BJ (cell line): Measurements from ENCODE around the gene GBX1. TPM values are rescaled to one million over a fixed set of nuclear protein-coding genes. Genes with fewer than 3 reads are reported as not detected.

Source experiments
- CTCF ChIA-PET: fragments of 350-600 bp; formaldehyde crosslinking; extraction: SDS; loops from one replicate; lab custom pipeline; 2021; ENCODE audit warnings: antibody characterized with exemption, inconsistent platforms; lab: Yijun Ruan, JAX
- POLR2A ChIA-PET: fragments of 300-600 bp; sonication (Branson Sonifier 250); formaldehyde crosslinking; extraction: SDS; loops from one replicate; lab custom pipeline; 2021; ENCODE audit warnings: antibody characterized with exemption; lab: Charles Lee
- DNase-seq: peaks from one replicate; pipeline ENCODE4 v3.0.0-alpha.2; 2011; ENCODE audit warnings: low read depth
- H3K27me3 ChIP-seq: 2 replicates; pipeline ENCODE4 v1.6.0; 2011; ENCODE audit warnings: low read length; ENCODE audit not compliant: control insufficient read depth, insufficient read depth
- H3K36me3 ChIP-seq: 2 replicates; pipeline ENCODE4 v1.5.1; 2011; ENCODE audit warnings: low read length; ENCODE audit not compliant: control insufficient read depth, insufficient read depth
- H3K4me3 ChIP-seq: 2 replicates; pipeline ENCODE4 v1.5.1; 2011; ENCODE audit warnings: low read depth, mild to moderate bottlenecking, control low read depth, low read length
- CTCF ChIP-seq: IDR thresholded peaks from 2 replicates; pipeline ENCODE4 v1.5.1; 2011; ENCODE audit warnings: low read depth, mild to moderate bottlenecking, control low read depth, inconsistent platforms, low read length, moderate library complexity; ENCODE audit not compliant: insufficient read depth
- polyA plus RNA-seq: library from polyadenylated mRNA; depleted of rRNA; stranded (reverse); fragments of >200 nt; gene quantifications from 2 replicates; pipeline ENCODE4 v1.2.3, GENCODE V29; 2011

GBX1 gene
- polyA plus RNA-seq, 1 experiment: not detected

- no peak for DNase-seq
- CTCF ChIA-PET: interaction anchor here (1.8 kb wide), 1 partner anchor 41 kb away, joined by 5 read pairs; no protein-coding TSS in a partner anchor
- no peak for TF ChIP-seq CTCF
- Histone ChIP-seq H3K27me3 (no peaks in the 10 kb centered on the region), H3K4me3 (no peak overlapping the region), H3K36me3 (peaks cover 44% of the 10 kb centered on the region)
- POLR2A ChIA-PET: no interaction called here
Measured at GRCh38 chr7:151128716-151129115, 38.8 kb downstream of the GBX1 start.

GRCh38 chr7:151128144-151128543 is 39.4 kb downstream of the GBX1 start:
- ChIA-PET POLR2A (no interaction called here), CTCF (interaction anchor here (0.7 to 1.8 kb wide), 3 partner anchors 12 to 411 kb away, joined by 3 to 5 read pairs (median 4); no protein-coding TSS in a partner anchor)
- Histone ChIP-seq H3K36me3 (peaks cover 47% of the 10 kb centered on the region), H3K27me3 (no peaks in the 10 kb centered on the region), H3K4me3 (no peak overlapping the region)
- DNase-seq: no peak
- no peak for TF ChIP-seq CTCF

GRCh38 chr7:151126491-151127137 is 40.9 kb downstream of the GBX1 start:
- Histone ChIP-seq H3K4me3 (no peak overlapping the region), H3K27me3 (no peaks in the 10 kb centered on the region), H3K36me3 (peaks cover 42% of the 10 kb centered on the region)
- POLR2A ChIA-PET: no interaction called here
- CTCF ChIA-PET: interaction anchor here (0.8 to 4.4 kb wide), 3 partner anchors 11 to 43 kb away, joined by 4 to 36 read pairs (median 5); no protein-coding TSS in a partner anchor
- DNase-seq: no peak
- TF ChIP-seq CTCF: no peak

DNA sequence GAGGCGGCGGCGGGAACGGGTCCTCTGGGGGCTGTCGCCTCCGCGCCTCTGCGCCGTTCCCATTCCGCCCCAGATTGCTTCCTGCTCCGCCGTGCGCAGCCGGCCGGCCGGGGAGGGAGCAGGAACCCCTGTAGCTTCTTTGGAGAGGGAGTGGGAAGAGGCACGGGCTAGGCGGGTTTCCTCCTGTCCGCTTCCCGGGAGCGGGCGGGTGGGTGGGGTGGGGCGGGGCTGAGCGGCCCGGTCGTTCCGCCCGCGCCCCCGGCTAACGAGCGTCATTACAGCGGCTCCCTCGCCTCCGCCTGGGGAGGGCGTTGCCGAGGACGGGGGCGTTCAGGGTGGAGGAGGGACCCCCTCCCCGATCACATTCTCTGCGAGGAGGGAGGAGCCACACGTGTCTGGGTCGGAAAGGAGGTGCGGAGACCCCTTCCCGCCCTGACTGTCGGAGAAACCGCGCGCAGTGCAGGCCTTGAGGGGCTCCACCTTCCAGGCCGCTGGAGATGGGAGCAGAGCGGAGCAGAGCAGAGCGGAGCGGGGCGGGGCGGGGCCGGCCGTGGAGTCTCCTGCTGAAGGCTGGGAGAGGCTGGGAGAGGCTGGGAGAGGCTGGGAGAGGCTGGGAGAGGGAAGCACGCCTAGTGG is 41.5 kb downstream of the GBX1 start:
- ChIA-PET POLR2A (no interaction called here), CTCF (interaction anchor here (4.4 kb wide), 1 partner anchor 12 kb away, joined by 36 read pairs; no protein-coding TSS in a partner anchor)
- Histone ChIP-seq H3K27me3 (no peaks in the 10 kb centered on the region), H3K4me3 (peak overlapping the region; percentile 26), H3K36me3 (peaks cover 42% of the 10 kb centered on the region)
- no peak for TF ChIP-seq CTCF
- DNase-seq: no peak

- DNase-seq: no peak
- CTCF ChIA-PET: interaction anchor here (1.9 to 4.4 kb wide), 4 partner anchors 10 to 115 kb away, joined by 8 to 36 read pairs (median 13); no protein-coding TSS in a partner anchor
- peaks cover 45% of the 10 kb centered on the region for H3K36me3 ChIP-seq
- peak overlapping the region; percentile 26 for H3K4me3 ChIP-seq
- POLR2A ChIA-PET: no interaction called here
- TF ChIP-seq CTCF: peak; percentile 13; the same call in 1 of the 2 replicates
- no peaks in the 10 kb centered on the region for H3K27me3 ChIP-seq
Measured at GRCh38 chr7:151125470-151125845, 42.0 kb downstream of the GBX1 start.
